ES-I3 (cell line): Measurements from ENCODE around the gene MARK4.
A peak's percentile ranks its signal among the peaks of the same experiment; 100 is the strongest.

Experiments used
- H3K36me3 ChIP-seq: 2 replicates; pipeline ENCODE4 v1.6.1; 2013; ENCODE audit warnings: mild to moderate bottlenecking, low read length, control low read depth, moderate library complexity; ENCODE audit not compliant: insufficient read depth
- H3K4me1 ChIP-seq: 2 replicates; pipeline ENCODE4 v1.6.1; 2013; ENCODE audit warnings: mild to moderate bottlenecking, control low read depth, low read length; ENCODE audit not compliant: insufficient read depth
- H3K9ac ChIP-seq: 2 replicates; pipeline ENCODE4 v1.6.1; 2013; ENCODE audit warnings: low read depth, mild to moderate bottlenecking, low read length, moderate library complexity
- H3K9me3 ChIP-seq: 2 replicates; pipeline ENCODE4 v1.6.1; 2013; ENCODE audit warnings: mild to moderate bottlenecking, low read length, moderate library complexity; ENCODE audit not compliant: control insufficient read depth, insufficient read depth

MARK4 gene

GRCh38 chr19:45250832-45251451 lies at the start of gene MARK4:
Gene MARK4 (plus strand): TSS chr19:45251271. CDS start chr19:45251589, 318 bp downstream.
- H3K4me1 ChIP-seq: no peaks in the 10 kb centered on the region; the same call in 1 of the 2 replicates
- H3K9ac ChIP-seq: peak within 1 kb of the TSS; percentile 73
- no peaks in the 10 kb centered on the region for H3K9me3 ChIP-seq
- H3K36me3 ChIP-seq: no peaks in the 10 kb centered on the region

GRCh38 chr19:45202637-45203036 lies 48.4 kb upstream of the MARK4 start:
- no peaks in the 10 kb centered on the region for H3K4me1 ChIP-seq
- no peaks in the 10 kb centered on the region for H3K36me3 ChIP-seq
- H3K9me3 ChIP-seq: no peaks in the 10 kb centered on the region
- no peak overlapping the region for H3K9ac ChIP-seq

DNA sequence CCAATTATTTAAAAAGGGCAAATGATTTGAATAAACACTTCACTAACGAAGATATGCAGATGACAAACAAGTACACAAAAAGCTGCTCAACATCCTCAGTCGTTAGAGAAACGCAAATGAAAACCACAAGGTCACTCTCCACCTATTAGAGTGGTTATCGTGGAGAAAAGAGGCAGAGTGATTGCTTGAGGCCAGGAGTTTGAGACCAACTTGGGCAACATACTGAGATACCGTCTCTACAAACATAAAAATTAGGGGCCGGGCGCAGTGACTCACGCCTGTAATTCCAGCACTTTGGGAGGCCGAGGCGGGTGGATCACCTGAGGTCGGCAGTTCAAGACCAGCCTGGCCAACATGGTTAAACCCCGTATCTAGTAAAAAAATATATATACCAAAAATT lies 45.3 kb upstream of the MARK4 start:
- H3K9ac ChIP-seq: no peak overlapping the region
- H3K4me1 ChIP-seq: no peaks in the 10 kb centered on the region
- no peaks in the 10 kb centered on the region for H3K36me3 ChIP-seq
- H3K9me3 ChIP-seq: no peaks in the 10 kb centered on the region

GRCh38 chr19:45206328-45206727 lies 44.7 kb upstream of the MARK4 start:
- Histone ChIP-seq H3K9ac (no peak overlapping the region), H3K4me1 (no peaks in the 10 kb centered on the region), H3K36me3 (no peaks in the 10 kb centered on the region), H3K9me3 (no peaks in the 10 kb centered on the region)

DNA sequence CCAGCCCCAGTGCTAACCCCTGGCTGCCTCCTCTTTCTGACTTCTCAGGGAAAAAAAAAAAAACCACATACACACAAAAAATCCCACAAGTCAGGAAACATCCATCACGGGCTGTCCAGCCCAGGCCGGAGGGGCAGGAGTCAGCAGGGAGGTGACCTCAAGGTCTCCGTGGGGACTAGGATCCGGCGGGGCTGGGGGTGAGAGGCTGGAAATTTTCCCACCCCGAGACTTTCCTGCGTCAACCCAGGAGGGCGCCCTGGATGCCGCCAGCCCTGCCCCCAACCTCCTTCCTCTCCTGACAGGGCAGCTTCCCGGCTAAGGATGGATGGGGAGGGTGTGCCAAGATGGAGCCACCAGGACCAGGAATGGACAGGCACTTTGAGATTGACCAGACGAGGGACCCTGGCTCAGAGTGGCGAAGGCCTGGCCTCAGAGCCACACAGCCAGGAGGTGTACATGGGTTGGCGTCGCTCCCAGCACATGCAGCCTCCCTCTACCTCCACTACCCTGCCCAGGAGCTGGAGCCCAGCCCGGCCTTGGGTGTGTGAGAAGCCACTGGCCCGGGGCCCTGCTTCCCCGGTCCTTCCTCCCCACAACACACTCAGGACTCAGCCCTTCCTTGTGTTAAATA lies 39.2 kb upstream of the MARK4 start:
- H3K4me1 ChIP-seq: peaks cover 4% of the 10 kb centered on the region; the same call in 1 of the 2 replicates
- H3K9me3 ChIP-seq: no peaks in the 10 kb centered on the region
- H3K9ac ChIP-seq: no peak overlapping the region

DNA sequence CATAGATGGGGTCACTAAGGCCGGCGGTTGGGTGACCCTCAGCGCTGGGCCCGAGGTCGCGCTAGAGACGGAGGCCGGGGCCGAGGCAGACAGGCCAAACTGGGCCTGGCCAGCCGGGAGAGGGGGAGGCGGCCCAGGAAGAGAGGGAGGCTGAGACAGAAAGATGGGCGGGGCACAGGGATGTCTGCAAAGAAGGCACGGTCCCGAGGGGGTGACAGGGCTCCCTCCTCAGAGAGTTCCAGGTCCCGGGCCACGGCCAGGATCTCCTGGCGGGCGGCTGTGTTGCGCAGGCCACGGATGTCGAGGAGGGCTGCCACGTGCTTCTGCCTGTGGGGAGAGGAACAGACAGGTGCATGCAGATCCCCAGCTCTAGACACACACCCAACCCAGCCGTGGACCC lies 38.0 kb upstream of the MARK4 start:
- Histone ChIP-seq H3K9me3 (no peaks in the 10 kb centered on the region), H3K9ac (no peak overlapping the region), H3K4me1 (peaks cover 4% of the 10 kb centered on the region; the same call in 1 of the 2 replicates), H3K36me3 (no peaks in the 10 kb centered on the region)

More for the DNA sequence above, 39.2 kb upstream of the MARK4 start:
- H3K36me3 ChIP-seq: no peaks in the 10 kb centered on the region

DNA sequence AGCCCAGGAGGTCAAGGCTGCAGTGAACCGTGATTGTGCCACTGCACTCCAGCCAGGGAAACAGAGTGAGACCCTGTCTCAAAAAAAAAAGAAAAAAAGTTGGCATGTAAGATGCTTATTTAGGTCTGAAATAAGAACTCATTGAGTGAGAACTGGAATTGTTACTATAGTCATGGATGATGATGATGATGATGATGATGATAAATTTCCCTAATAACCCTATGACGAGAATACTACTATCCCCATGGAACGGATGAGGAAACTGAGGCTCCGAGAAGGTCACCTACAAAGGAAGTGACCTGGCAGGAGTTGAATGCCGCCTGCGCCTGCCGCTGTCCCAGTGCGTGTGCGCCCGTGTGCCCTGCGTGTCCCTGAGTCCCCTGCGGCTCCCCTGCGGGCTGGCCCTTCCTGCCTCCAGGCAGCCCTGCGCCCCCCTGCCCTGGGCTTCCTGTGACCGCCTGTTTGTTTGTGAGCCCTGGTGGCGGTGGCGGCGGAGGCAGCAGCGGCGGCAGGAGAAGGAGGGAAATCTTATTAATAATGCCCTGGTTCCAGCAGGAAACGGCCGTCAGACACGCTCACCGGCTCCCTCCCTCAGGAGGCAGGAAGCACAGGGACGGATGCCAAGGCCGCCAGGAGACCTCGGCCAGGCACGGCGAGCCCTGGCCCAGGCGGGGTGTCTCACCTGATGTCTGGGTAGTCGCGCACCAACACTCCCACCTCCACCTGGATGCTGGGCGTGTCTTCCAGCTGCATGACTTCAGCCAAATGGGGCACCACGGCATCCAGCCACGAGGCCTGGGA lies 35.5 kb upstream of the MARK4 start:
- H3K9me3 ChIP-seq: no peaks in the 10 kb centered on the region
- H3K36me3 ChIP-seq: no peaks in the 10 kb centered on the region
- peak overlapping the region; percentile 46; the same call in 1 of the 2 replicates for H3K9ac ChIP-seq
- peaks cover 7% of the 10 kb centered on the region; the same call in 1 of the 2 replicates for H3K4me1 ChIP-seq

DNA sequence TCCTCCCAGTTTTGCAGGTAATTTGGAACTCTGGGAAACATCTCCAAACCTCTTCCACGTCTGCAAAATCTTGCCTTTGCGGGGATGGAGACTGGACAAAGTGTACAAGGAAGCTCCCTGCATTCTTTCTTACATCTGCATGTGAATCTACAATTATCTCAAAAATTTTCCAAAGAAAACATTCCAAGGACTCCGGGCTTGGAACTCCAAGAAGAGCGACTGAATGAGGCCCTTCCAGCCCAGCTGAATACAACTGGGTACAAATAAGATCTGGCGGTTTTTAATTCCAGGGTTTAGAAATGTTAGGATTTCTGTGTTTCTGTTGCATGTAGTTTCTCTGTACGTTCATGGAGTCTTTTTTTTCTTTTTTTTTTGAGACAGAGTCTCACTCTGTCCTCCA lies 34.4 kb upstream of the MARK4 start:
- H3K9ac ChIP-seq: no peak overlapping the region
- H3K4me1 ChIP-seq: peaks cover 7% of the 10 kb centered on the region; the same call in 1 of the 2 replicates

GRCh38 chr19:45217193-45217956 lies 33.7 kb upstream of the MARK4 start:
- peaks cover 7% of the 10 kb centered on the region; the same call in 1 of the 2 replicates for H3K4me1 ChIP-seq
- H3K36me3 ChIP-seq: no peaks in the 10 kb centered on the region
- H3K9ac ChIP-seq: peak overlapping the region; percentile 57
- no peaks in the 10 kb centered on the region for H3K9me3 ChIP-seq

More for the DNA sequence above, 34.4 kb upstream of the MARK4 start:
- no peaks in the 10 kb centered on the region for H3K36me3 ChIP-seq
- no peaks in the 10 kb centered on the region for H3K9me3 ChIP-seq

DNA sequence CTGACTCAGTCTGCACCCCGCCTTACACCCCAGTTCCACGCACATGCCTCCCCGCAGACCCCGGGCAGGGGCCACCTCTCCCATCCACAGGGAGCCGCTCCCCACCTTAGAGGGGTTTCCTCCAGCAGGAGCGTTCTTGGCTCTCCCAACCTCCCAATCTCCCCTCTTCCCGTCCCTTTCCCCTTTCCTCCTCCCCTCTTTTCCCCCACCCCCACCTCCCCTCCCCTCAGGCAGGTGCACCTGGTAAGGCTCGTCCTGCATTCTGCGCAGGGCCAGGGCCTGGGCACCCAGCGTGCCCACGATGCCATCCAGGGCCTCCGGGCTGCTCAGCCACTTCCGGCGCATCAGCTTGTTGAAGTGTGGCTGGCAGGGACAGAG lies 33.1 kb upstream of the MARK4 start:
- H3K9me3 ChIP-seq: no peaks in the 10 kb centered on the region

GRCh38 chr19:45218426-45218825 lies 32.6 kb upstream of the MARK4 start:
- Histone ChIP-seq H3K9ac (peak overlapping the region; percentile 29; the same call in 1 of the 2 replicates), H3K36me3 (no peaks in the 10 kb centered on the region), H3K9me3 (no peaks in the 10 kb centered on the region), H3K4me1 (peaks cover 7% of the 10 kb centered on the region; the same call in 1 of the 2 replicates)

More for the DNA sequence above, 33.1 kb upstream of the MARK4 start:
- Histone ChIP-seq H3K36me3 (no peaks in the 10 kb centered on the region), H3K9ac (peak overlapping the region; percentile 57), H3K4me1 (peaks cover 7% of the 10 kb centered on the region; the same call in 1 of the 2 replicates)

DNA sequence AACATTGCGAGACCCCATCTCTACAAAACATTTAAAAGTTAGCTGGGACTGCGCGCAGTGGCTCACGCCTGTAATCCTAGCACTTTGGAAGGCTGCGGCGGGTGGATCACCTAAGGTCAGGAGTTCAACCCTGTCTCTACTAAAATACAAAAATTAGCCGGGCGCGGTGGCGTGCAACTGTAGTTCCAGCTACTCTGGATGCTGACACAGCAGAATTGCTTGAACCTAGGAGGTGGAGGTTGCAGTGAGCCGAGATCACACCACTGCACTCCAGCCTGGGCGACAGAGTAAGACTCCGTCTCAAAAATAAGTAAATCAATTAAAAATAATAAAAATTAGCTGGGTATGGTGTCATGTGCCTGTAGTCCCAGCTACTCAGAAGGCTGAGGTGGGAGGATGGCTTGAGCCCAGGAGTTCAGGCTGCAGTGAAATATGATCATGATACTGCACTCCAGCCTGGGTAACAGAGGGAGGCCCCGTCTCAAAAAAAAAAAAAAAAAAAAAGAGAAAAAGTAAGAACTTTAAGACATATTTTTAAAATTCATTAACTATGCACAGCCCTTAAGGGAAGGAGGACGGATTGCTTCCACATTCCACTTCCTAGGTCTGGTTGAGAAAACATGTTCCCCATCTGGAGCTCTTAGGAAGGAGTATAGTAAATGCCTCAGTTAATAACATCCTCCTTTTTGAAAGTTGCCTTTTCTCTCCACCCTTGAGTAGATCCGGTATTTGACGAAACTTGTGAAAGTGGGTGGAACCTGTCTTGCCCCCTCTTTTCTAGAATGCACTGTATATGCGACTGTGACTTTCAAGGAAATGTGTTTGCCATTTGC lies 31.9 kb upstream of the MARK4 start:
- Histone ChIP-seq H3K4me1 (peaks cover 7% of the 10 kb centered on the region; the same call in 1 of the 2 replicates), H3K36me3 (no peaks in the 10 kb centered on the region), H3K9me3 (no peaks in the 10 kb centered on the region), H3K9ac (no peak overlapping the region)

DNA sequence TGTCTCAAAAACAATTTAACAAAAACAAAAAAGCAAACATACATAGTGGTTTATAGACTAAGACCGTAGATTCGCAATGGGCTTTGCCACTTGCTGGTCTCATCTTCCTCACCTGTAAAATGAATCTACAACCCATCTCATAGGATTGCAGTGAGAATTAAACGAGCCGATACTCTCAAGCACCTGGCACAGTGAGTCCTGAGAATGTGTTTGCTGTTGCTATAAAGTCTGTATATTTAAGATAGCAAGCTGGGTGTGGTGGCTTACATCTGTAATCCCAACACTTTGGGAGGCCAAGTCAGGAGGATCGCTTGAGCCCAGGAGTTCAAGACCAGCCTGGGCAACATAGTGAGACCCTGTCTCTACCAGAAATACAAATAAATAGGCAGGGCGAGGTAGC lies 28.3 kb upstream of the MARK4 start:
- Histone ChIP-seq H3K4me1 (peaks cover 3% of the 10 kb centered on the region; the same call in 1 of the 2 replicates), H3K36me3 (no peaks in the 10 kb centered on the region), H3K9ac (no peak overlapping the region), H3K9me3 (no peaks in the 10 kb centered on the region)
